ENCODE data around the gene CD40.

GRCh38 chr20:46123482-46124245 is 5.5 kb downstream of the CD40 start:
- TF ChIP-seq RFX5 (IDR thresholded peaks at IDR 0.05; ENCODE audit: low read depth, low read length) (no peak), RAD21 (IDR thresholded peaks at IDR 0.05; ENCODE audit: low read length) (no peak), POLR2A (IDR thresholded peaks at IDR 0.05; ENCODE audit: low read depth, low read length) (no peak), CTCF (conservative IDR thresholded peaks at IDR 0.05; ENCODE audit: low read depth, low read length) (no peak), RCOR1 (IDR thresholded peaks at IDR 0.05; ENCODE audit: insufficient replicate concordance, low read length) (no peak), MAZ (IDR thresholded peaks at IDR 0.05; ENCODE audit: borderline replicate concordance, low read depth, low read length) (no peak), CEBPB (IDR thresholded peaks at IDR 0.05; ENCODE audit: low read depth, low read length) (no peak), BHLHE40 (IDR thresholded peaks at IDR 0.05; ENCODE audit: low read depth, low read length) (no peak), CHD1 (IDR thresholded peaks at IDR 0.05; ENCODE audit: low read depth, low read length) (no peak), FOS (IDR thresholded peaks at IDR 0.05; ENCODE audit: low read depth, low read length) (no peak), USF2 (IDR thresholded peaks at IDR 0.05; ENCODE audit: low read depth, low read length) (no peak), MXI1 (IDR thresholded peaks at IDR 0.05; ENCODE audit: borderline replicate concordance, low read depth, low read length) (no peak)

All from IMR-90 (cell line).